SK-N-SH (cell line): Measurements from ENCODE around the gene CLN3. TPM values are rescaled to one million over a fixed set of nuclear protein-coding genes. Genes with fewer than 3 reads are reported as not detected.
"Not testable (repeated sequence)": the region's sequence is repeated elsewhere in the genome, so short reads cannot be mapped to it uniquely, and the experiment has no call there.

Source experiments
- CTCF ChIA-PET: fragments of 300-600, 350-600 bp; formaldehyde crosslinking; extraction: SDS; loops from one replicate; lab custom pipeline; 2021; lab: Yijun Ruan, JAX
- POLR2A ChIA-PET: fragments of 350-600 bp; sonication (Branson Sonifier 250); formaldehyde crosslinking; extraction: SDS; loops from one replicate; lab custom pipeline; 2020; ENCODE audit warnings: antibody characterized with exemption, inconsistent platforms; lab: Yijun Ruan, JAX
- DNase-seq: peaks from one replicate; pipeline ENCODE4 v3.0.0; 2012
- H2AFZ ChIP-seq: fragments of 200-600 bp; sonication (generic); 2 replicates; pipeline ENCODE4 v1.8.1; 2016; ENCODE audit warnings: antibody characterized with exemption, mild to moderate bottlenecking, low read depth
- H3F3A ChIP-seq: fragments of 200-600 bp; sonication (generic); replicated peaks from 2 replicates; pipeline ENCODE3; 2016; ENCODE audit warnings: antibody characterized with exemption, mild to moderate bottlenecking; ENCODE audit not compliant: insufficient read depth
- H3K27ac ChIP-seq, 2 experiments: fragments of 200-500 bp in 1 of 2; fragments of 200-600 bp in 1 of 2; sonication (Bioruptor generic) in 1 of 2; sonication (generic), shearing (Covaris generic) in 1 of 2; 2 replicates each; pipeline versions ENCODE4 v1.5.1 to v1.6.1; 2014 to 2016; ENCODE audit warnings: low read depth in 2 of 2, inconsistent platforms in 1 of 2, low read length in 1 of 2, mild to moderate bottlenecking in 1 of 2, mixed read lengths in 1 of 2
- H3K27me3 ChIP-seq: fragments of 200-600 bp; sonication (generic), shearing (Covaris generic); 2 replicates; pipeline ENCODE4 v1.6.1; 2016; ENCODE audit warnings: mixed run types; ENCODE audit not compliant: insufficient read depth
- H3K36me3 ChIP-seq, 2 experiments: fragments of 200-500 bp in 1 of 2; fragments of 200-600 bp in 1 of 2; sonication (Bioruptor generic) in 1 of 2; sonication (generic) in 1 of 2; replicated peaks in 1 of 2; 2 replicates each; pipeline versions ENCODE3 to v1.5.1; 2014 to 2016; ENCODE audit warnings: low read length in 1 of 2, mild to moderate bottlenecking in 1 of 2; ENCODE audit not compliant: insufficient read depth in 2 of 2, control insufficient read depth in 1 of 2
- H3K4me1 ChIP-seq, 2 experiments: fragments of 200-500 bp in 1 of 2; fragments of 200-600 bp in 1 of 2; sonication (Bioruptor generic) in 1 of 2; sonication (generic), shearing (Covaris generic) in 1 of 2; 2 replicates each; pipeline versions ENCODE4 v1.5.1 to v1.6.1; 2014 to 2016; ENCODE audit warnings: low read depth in 1 of 2, low read length in 1 of 2, mixed run types in 1 of 2; ENCODE audit not compliant: insufficient read depth in 2 of 2, control insufficient read depth in 1 of 2
- H3K4me2 ChIP-seq: fragments of 200-600 bp; sonication (generic), shearing (Covaris generic); 2 replicates; pipeline ENCODE4 v1.6.1; 2017; ENCODE audit warnings: mixed run types
- H3K4me3 ChIP-seq, 2 experiments: fragments of 200-500 bp in 1 of 2; fragments of 200-600 bp in 1 of 2; sonication (Bioruptor generic) in 1 of 2; sonication (generic), shearing (Covaris generic) in 1 of 2; 2 replicates each; pipeline versions ENCODE4 v1.5.1 to v1.8.1; 2014 to 2016; ENCODE audit warnings: low read depth in 2 of 2, inconsistent platforms in 1 of 2, low read length in 1 of 2, mild to moderate bottlenecking in 1 of 2, mixed read lengths in 1 of 2, moderate library complexity in 1 of 2
- H3K79me2 ChIP-seq: fragments of 200-600 bp; sonication (generic); 2 replicates; pipeline ENCODE4 v1.8.1; 2017; ENCODE audit warnings: mild to moderate bottlenecking; ENCODE audit not compliant: insufficient read depth
- H3K9ac ChIP-seq: fragments of 200-600 bp; sonication (generic); 2 replicates; pipeline ENCODE4 v1.6.1; 2017; ENCODE audit warnings: mixed run types
- H3K9me2 ChIP-seq: fragments of 200-600 bp; sonication (generic); 2 replicates; pipeline ENCODE4 v1.6.1; 2017; ENCODE audit warnings: mixed run types
- H3K9me3 ChIP-seq: fragments of 200-600 bp; sonication (generic); 2 replicates; pipeline ENCODE4 v1.6.1; 2017; ENCODE audit warnings: mixed run types, mild to moderate bottlenecking, moderate library complexity
- H4K20me1 ChIP-seq: fragments of 200-600 bp; sonication (generic); 2 replicates; pipeline ENCODE4 v1.6.1; 2017; ENCODE audit warnings: mild to moderate bottlenecking, mixed run types; ENCODE audit not compliant: insufficient read depth
- CHD2 ChIP-seq: fragments of 150-350 bp; IDR thresholded peaks from 2 replicates; pipeline ENCODE4 v1.6.1; 2018; ENCODE audit warnings: low read length; ENCODE audit not compliant: partially characterized antibody
- EZH2phosphoT487 ChIP-seq: fragments of 200-600 bp; sonication (generic); IDR thresholded peaks from 2 replicates; pipeline ENCODE4 v1.6.1; 2017; ENCODE audit warnings: low read depth, mixed run types, mild to moderate bottlenecking, antibody characterized with exemption, moderate library complexity, borderline replicate concordance
- FOSL2 ChIP-seq: IDR thresholded peaks from 2 replicates; pipeline ENCODE4 v1.4.0; 2012; ENCODE audit warnings: low read depth, mild to moderate bottlenecking, moderate library complexity, borderline replicate concordance
- FOXJ3 ChIP-seq: sonication (generic); formaldehyde crosslinking; IDR thresholded peaks from 2 replicates; pipeline ENCODE4 v1.5.1; 2020; ENCODE audit warnings: mild to moderate bottlenecking, missing genetic modification reagents
- FOXM1 ChIP-seq: IDR thresholded peaks from 2 replicates; pipeline ENCODE4 v1.4.0; 2012; ENCODE audit warnings: low read depth, mild to moderate bottlenecking
- GATA2 ChIP-seq: sonication (generic); formaldehyde crosslinking; IDR thresholded peaks from 2 replicates; pipeline ENCODE4 v1.5.0; 2020; ENCODE audit warnings: mild to moderate bottlenecking, missing genetic modification reagents
- MEF2A ChIP-seq: IDR thresholded peaks from 2 replicates; pipeline ENCODE4 v1.4.0; 2012; ENCODE audit warnings: low read depth, borderline replicate concordance
- MXI1 ChIP-seq: IDR thresholded peaks from 2 replicates; pipeline ENCODE4 v1.6.1; 2012; ENCODE audit warnings: mild to moderate bottlenecking, low read depth, low read length, improper control_type of control experiment
- NRF1 ChIP-seq: IDR thresholded peaks from 2 replicates; pipeline ENCODE4 v1.6.1; 2012; ENCODE audit warnings: low read depth, mild to moderate bottlenecking, low read length
- RAD21 ChIP-seq: IDR thresholded peaks from 2 replicates; pipeline ENCODE4 v1.6.1; 2012; ENCODE audit warnings: mild to moderate bottlenecking, low read length
- RFX5 ChIP-seq: IDR thresholded peaks from 2 replicates; pipeline ENCODE4 v1.6.1; 2012; ENCODE audit warnings: mild to moderate bottlenecking, improper control_type of control experiment, low read length
- whole genome bisulfite sequencing: methylation state at CpG from one replicate; pipeline ENCODE4 v1.1.6; 2017; ENCODE audit warnings: low lambda C conversion rate; 5-methylcytosine and 5-hydroxymethylcytosine counted together
- polyA plus RNA-seq, 3 experiments: library from polyadenylated mRNA; depleted of rRNA; stranded (reverse); fragments of >200 nt; gene quantifications; 2 replicates each; pipeline ENCODE4 v1.2.3, GENCODE V29; 2012

The CLN3 gene
- polyA plus RNA-seq, 1 of the 3 experiments (the other 2 are of a cell fraction) = 18.5 TPM

DNA sequence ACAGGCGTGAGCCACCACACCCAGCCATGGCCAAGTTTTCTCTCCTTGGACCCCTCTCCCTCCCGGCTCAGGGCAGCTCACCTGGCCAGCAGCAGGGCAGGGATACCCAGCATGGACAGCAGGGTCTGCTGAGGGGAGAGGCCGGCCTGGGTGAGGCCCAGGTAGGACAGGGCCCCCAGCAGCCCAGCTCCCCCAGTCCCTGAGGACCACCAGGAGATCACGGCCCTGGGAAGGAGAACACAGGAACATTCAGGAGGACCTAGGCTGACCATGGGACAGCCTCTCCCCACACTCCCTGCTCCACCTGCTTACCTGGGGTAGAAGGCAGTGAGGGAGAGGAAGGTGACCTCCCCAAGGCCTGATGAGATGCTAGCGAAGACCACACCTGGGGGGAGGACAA lies 5.6 kb downstream of the CLN3 start:
- no peak for DNase-seq
- no peak overlapping the region for H2AFZ ChIP-seq
- H3F3A ChIP-seq = no peaks in the 10 kb centered on the region
- WGBS = 93% methylated on average over 3 of the region's 5 CpGs
- H4K20me1 ChIP-seq = no peaks in the 10 kb centered on the region
- ChIA-PET POLR2A (no interaction called here), CTCF (no interaction called here)
- no peaks in the 10 kb centered on the region for H3K9me3 ChIP-seq
- H3K27me3 ChIP-seq = no peaks in the 10 kb centered on the region
- no peaks in the 10 kb centered on the region; a peak in 1 of 4 replicates for H3K4me1 ChIP-seq
- peaks cover 0 to 7% of the 10 kb centered on the region in 2 experiments for H3K36me3 ChIP-seq
- no peak overlapping the region for H3K27ac ChIP-seq
- no peak overlapping the region for H3K4me2 ChIP-seq
- no peaks in the 10 kb centered on the region for H3K9me2 ChIP-seq
- H3K9ac ChIP-seq = no peak overlapping the region
- H3K79me2 ChIP-seq = peaks cover 3% of the 10 kb centered on the region; the same call in 1 of the 2 replicates
- H3K4me3 ChIP-seq = no peak overlapping the region
- no peak for TF ChIP-seq RAD21
- no peak for TF ChIP-seq FOXM1
- no peak for TF ChIP-seq GATA2 (CRISPR knock-in tag)
- no peak for TF ChIP-seq FOSL2
- TF ChIP-seq RFX5 = no peak
- TF ChIP-seq EZH2phosphoT487 = no peak
- TF ChIP-seq CHD2 = no peak
- TF ChIP-seq FOXJ3 (CRISPR knock-in tag) = no peak

GRCh38 chr16:28483361-28483760 lies 8.5 kb downstream of the CLN3 start:
- CTCF ChIA-PET = interaction anchor here (0.5 kb wide), 1 partner anchor 1195 kb away, joined by 3 read pairs; no protein-coding TSS in a partner anchor
- H3K9ac ChIP-seq, H3F3A ChIP-seq, H3K4me3 ChIP-seq, H3K4me1 ChIP-seq, H2AFZ ChIP-seq, H4K20me1 ChIP-seq, DNase-seq, H3K4me2 ChIP-seq, H3K9me3 ChIP-seq, H3K79me2 ChIP-seq, H3K9me2 ChIP-seq, POLR2A ChIA-PET, H3K36me3 ChIP-seq, H3K27ac ChIP-seq, H3K27me3 ChIP-seq: not testable (repeated sequence)
- WGBS = 91% methylated on average over 5 of the region's 5 CpGs

DNA sequence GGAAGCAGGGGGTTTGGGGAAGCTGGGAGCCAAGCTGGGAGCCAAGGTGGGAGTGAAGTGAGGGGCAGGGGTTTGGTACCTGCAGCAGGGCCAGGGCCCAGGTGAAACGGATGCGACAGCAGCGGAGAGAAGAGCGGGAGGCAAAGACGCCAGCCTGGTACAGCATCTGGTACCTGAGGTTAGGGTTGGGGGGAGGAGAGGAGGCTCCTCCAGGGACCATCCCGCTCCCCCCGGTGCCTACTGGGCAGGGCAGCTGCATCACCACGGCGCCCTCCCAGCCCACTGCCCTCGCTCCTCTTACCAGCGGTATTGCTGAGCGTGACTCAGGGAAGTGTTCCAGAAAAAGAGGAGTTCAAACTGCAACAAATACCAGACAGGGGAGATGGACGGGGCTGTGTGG lies 9.8 kb downstream of the CLN3 start:
- ChIA-PET CTCF (no interaction called here), POLR2A (no interaction called here)
- no peaks in the 10 kb centered on the region for H3F3A ChIP-seq
- no peaks in the 10 kb centered on the region for H3K27me3 ChIP-seq
- DNase-seq = no peak
- H3K27ac ChIP-seq = no peak overlapping the region
- TF ChIP-seq MEF2A (no peak), MXI1 (no peak), NRF1 (no peak)
- TF ChIP-seq, all 33 proteins: peak for 0
- H3K4me1 ChIP-seq = no peaks in the 10 kb centered on the region
- no peak overlapping the region for H3K4me2 ChIP-seq
- no peak overlapping the region for H3K4me3 ChIP-seq
- no peak overlapping the region for H2AFZ ChIP-seq
- H4K20me1 ChIP-seq = no peaks in the 10 kb centered on the region
- WGBS = 98% methylated on average over 13 of the region's 13 CpGs
- no peaks in the 10 kb centered on the region for H3K9me2 ChIP-seq
- peaks cover under 1 to 7% of the 10 kb centered on the region in 2 experiments for H3K36me3 ChIP-seq
- no peaks in the 10 kb centered on the region for H3K79me2 ChIP-seq
- H3K9me3 ChIP-seq = no peaks in the 10 kb centered on the region
- H3K9ac ChIP-seq = no peak overlapping the region
